HG02852 (cell line): ENCODE measurements around the gene SHROOM2.

Experiments used
- ATAC-seq: cut with Tn5 transposase; IDR thresholded peaks from one replicate; pipeline ENCODE4 v1.9.1; 2021; ENCODE audit warnings: mild to moderate bottlenecking, moderate library complexity; ENCODE audit not compliant: unreplicated experiment

The SHROOM2 gene

DNA sequence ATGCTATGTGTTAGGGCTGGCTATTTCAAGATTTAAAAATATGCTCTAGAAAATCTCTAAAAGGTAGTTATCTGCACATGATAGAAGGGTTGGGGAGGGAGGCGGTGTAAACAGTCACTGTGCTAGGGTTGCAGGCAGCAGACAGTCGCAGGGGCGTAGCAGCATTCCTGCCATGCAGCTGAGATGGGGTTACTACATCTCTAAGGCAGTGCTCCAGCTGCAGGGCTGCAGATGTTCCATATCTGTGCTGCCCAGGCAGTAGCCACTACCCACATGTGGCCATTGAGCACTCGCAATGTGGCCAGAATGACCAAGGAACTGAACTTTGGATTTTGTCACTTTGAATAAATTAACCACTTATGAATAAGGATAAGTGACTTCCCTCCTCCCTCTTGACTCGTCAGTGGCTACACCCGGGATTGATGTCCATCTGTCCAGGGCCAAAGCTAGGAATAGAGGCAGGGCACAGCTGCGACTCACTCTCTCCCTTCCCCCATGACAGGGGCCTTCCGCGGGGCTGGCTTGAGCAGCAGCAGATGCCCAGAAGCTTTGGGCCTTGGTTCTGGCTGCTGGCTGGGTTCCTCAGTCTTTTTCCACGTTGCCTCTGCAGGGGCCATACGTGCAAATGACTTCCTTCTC lies 101.5 kb downstream of the SHROOM2 start:
- no peak for ATAC-seq

DNA sequence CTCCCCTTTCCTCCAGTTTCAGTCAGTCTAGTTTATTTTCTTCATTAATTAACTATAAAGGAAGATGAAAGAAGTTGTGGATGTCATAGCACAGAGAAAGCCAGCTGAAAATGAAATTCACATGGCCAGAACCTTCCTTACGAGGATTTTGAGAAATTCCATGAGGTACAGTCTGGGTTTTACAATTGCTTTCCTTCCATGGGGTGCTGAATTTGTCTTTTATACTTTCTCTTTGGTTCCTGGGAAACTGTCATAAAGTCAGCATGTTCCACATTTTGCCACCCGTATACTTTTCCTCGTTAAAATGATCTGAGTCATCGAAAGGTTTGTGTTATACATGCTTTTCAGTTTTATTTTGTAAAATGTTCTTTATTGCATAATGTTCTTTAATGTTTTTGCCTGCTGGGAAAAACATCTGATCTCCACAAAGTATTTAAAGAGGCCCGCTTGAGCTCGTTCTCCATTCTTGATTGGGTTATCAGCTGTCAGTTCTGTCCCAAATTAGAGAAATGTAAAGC lies 102.8 kb downstream of the SHROOM2 start:
- ATAC-seq, result no peak

DNA sequence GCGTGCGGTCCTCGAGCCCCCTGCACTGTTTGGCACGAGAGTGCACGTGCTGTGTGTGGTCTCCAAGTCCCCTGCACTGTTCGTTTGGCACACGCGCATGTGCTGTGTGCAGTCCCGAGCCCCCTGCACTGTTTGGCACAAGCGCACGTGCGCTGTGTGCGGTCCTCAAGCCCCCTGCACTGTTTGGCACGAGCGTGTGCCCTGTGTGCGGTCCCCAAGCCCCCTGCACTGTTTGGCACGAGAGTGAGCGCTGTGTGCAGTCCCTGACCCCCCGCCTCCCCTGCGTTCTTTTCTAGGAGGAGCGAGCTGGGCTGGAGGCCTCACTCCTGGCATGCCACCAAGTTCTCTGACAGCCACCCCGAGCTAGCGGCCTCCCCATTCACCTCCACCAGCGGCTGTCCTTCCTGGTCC lies 104.5 kb downstream of the SHROOM2 start:
- ATAC-seq, result no peak

DNA sequence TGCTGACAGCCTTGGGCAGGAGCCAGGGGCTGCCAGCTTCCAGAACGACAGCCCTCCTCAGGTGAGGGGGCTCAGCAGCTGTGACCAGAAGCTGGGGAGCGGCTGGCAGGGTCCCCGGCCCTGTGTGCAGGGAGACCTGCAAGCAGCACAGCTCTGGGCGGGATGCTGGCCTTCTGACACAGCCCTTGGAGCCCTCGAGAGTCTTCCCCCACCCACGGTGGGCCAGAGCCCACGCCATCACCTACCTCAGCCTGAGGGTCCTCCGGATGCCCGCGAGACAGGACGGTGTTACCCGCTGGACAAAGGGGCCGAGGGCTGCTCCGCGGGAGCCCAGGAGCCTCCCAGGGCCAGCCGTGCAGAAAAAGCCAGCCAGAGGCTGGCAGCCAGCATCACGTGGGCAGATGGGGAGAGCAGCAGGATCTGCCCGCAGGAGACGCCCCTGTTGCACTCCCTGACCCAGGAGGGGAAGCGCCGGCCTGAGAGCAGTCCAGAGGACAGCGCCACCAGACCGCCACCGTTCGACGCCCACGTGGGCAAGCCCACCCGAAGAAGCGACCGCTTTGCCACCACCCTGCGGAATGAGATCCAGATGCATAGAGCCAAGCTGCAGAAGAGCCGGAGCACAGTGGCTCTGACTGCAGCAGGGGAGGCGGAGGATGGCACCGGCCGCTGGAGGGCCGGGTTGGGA lies 109.1 kb downstream of the SHROOM2 start:
- ATAC-seq, result no peak

DNA sequence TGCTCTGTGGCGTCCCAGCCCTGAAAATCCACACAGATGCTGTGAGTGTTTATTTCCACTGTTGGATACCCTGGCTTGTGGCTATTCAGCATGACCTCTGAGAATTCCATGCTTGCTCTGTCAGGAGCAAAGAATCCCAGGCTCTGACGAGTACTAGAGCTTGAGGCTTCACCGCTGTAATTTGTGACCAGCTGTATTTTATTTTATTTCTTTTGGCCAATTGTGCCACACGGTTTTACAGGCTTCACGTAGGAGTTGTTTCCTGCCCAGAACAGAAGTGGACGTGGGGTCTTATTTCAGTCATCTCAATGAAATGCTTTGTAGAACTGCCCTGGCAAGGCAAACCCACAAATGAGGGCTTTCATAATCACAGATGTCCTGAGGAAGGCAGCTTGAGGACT lies 111.5 kb downstream of the SHROOM2 start:
- no peak for ATAC-seq

DNA sequence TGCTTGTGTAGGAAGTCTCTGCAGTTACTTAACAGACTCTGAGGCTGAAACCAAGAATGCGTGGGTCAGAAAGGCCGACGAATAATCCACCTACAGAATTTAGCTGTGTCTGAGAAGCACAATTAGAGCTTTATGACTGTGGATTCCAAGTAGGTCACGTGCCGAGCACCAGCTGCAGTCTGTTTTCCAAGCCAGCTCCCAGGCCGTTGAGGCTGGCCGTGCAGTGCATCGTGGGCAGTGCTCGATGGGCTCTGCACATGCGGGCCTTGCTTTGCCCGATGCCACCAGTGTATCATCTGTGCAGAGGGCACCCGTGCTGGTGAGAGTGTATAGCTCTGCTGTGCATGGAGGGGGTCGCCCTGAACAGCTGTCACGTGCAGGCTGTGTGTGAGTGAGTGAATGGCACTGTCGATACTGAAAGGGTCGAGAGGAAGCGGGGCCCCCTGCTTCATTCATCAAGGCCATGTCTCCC lies 113.4 kb downstream of the SHROOM2 start:
- peak; percentile 69 for ATAC-seq

DNA sequence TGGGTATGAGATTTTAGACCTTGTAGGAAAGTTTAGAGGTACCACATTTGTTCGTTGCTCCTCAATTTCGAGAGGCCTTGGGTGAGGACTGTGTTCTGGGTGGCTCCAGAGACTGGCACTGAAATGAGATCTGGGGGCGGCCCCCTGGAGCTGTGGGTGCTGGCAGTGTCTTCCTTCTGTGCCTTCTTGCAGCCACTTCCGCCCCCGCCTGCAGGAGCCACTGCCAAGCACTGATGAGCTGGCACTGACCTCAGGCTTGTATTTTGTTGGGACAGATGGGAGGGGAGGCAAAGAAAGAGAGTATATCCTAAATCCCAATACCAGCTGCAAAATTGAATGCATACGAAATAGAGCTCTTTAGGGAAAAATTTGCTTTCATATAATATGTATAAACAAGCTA lies 116.4 kb downstream of the SHROOM2 start:
- no peak for ATAC-seq

DNA sequence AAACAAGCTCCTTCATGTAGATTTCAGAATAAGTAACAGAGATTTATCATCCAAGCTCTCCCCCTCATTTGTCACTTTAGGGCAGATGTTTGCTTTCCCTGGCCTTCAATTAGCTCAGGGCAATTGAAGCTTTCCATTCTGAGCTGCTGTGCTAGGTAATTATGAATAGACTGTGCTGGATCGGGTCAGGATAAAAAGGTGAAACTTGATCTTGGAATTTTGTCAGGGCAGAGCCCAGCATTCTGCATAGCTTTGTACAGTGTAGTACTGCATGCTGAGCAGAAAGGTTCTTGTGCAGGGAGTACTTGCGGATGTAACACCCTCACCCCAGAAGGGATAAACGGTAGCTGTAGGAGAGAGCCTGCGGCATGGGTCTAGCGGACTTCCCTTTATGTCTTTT lies 116.9 kb downstream of the SHROOM2 start:
- no peak for ATAC-seq

DNA sequence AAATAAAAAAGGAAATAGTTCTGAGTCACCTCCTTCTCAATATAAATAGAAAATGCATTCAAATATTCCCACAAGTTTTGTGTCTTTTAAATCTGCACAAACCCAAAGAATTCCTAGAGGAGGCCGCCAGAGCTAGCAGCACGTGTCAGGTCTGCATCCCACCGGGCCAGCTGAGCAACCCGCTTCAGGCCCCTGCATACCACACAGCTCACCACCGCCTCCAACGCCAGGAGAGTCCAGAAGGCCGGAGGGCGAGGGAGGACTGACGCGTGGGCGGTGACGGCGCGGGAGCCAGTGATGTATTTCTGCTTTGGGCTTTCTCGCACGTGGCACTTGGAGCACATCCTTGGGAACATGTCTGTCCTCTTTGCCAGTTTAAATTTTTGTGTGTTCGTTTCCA lies 119.1 kb downstream of the SHROOM2 start:
- no peak for ATAC-seq

DNA sequence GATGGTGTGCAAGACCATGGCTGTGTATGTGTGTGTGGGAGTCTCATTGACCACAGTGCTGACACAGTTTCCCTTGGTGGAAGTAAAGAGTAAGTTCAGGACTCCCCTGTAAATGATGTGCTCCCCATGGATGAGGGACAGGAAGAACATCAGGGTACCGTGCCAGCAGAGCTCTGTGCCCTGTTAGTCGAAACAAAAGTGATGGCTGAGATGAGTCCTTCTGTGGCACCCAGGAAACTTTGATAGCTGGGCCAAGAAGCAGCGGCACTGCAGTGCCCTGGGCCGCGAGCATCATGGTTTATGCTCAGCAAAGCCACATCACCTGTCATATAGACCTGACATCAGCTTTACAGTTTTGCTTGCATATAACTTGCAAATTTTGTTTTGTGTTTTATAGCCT lies 119.5 kb downstream of the SHROOM2 start:
- no peak for ATAC-seq

DNA sequence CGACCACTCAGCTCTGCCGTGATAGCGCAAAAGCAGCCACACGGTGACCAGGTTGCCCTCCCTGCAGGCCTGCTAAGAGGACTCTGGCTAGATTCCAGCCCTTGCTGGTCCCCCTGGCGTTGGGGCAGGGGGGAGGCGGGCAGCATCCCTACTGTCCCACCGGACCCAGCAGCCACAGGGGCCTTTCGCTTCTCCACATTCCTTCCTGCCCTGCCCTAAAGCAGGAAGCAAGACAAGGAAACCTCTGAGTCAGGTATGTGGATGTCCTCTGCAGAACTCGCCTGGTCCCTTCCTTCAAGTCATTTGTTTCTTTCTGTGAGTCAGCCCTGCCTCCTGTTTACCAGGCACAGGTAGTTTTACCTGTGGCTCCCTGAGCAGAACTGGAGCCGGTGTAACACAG lies 120.7 kb downstream of the SHROOM2 start:
- ATAC-seq, result no peak

DNA sequence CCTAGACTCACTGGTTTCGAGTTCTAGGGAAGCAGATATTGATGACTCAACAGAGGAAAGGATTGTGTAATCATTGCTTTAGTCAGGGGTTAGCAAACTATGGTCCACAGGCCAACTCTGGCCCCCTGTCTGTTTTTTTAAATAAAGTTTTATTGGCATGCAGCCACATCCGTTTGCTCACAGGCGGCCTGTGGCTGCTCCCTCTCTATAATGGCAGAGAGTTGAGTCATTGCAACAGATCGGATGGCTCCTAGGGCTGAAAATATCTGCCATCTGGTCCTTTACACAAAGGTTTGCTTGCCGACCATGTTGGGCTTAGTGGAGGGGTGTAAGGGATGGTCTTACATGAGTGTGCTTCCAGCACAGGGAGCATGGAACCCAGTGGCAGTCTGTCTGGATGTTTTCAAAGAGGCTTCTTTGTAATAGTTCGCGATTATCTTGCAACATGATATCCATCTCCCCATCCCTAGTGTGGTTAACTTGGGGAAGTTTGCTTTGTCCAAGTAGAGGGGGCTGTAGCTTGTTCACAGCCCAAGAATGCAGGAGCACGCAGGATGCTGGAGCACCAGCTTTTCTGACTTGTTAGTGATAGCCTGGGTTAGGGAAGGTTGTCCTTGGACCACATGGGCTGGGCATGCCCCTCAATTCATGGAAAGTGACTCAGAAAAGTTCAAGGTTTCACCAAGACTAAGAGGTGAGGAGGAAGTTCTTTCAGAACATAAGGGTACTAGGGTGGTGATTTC lies 121.6 kb downstream of the SHROOM2 start:
- no peak for ATAC-seq

DNA sequence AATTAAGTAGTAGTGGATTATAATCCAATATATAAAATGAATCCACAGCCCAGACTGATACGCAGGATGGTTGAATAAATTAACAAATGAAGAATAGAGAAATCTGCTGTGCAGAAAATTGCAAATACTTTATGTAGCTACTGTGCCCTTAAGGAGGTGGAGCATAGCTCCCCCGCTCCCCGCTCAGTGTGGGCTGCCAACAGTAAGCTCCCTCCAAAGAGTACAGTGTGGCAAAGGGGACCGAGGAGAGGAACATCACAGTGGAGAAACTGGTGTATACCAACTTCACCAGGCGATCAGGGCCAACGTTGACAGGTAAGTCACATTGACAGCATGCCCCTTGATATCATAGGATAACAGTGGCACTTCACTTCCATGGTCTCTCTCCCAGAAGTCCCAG lies 123.0 kb downstream of the SHROOM2 start:
- no peak for ATAC-seq

DNA sequence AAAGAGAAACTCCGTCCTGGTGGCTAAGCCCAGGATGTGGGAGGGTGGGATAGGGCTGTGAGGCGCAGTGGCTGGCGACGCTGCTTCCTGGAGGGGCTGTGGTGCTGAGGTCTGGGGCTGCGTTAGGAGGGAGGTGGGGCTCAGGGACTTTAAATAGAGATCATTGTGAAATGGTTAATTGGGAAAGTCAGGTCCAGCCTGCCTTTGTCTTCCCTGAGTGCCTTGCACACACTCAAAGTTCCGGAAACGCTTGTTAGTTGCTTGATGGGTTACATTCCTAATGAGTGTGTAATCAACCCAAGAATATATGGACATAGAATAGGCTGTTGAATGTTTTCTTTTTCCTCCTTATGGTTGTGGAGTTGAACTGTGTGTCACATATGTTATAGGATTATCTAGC lies 125.3 kb downstream of the SHROOM2 start:
- no peak for ATAC-seq

DNA sequence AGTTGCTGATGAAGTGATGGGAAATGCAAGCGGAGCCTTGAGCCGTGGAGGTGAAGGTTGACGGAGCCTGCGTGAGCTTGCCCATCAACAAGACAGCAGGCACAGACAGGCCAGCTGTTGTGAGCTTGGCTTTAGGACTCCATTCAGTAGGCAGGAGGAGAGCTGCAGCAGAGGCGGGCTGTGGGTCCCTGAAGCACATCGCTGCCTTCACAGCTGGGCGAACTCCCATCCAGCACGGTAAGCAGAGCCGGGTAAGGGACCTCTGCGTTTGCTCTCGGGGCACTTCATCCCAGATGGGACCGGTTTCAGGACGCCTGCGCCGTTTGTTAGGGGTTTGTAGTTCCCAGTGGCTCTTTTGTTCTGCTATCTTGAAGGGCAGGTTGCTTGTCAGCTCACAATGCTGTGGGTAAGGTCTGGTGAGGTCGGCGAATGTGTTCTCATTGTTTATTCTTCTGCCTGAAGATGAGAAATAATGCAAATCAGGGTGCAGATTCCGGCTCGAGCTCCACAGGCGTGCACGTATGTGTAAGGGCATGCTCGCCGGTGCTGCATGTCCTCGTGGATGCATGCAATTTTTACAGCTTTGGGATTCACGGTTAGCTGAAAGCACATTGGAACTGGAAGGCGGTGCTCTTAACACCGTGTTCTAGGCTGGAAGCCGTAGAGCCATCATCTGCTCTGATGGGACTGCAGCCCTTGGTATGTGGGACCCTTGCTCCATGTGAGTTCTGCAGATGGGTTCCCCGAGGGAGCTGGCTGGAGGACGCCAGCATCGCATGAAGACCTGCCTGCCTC lies 126.3 kb downstream of the SHROOM2 start:
- no peak for ATAC-seq

DNA sequence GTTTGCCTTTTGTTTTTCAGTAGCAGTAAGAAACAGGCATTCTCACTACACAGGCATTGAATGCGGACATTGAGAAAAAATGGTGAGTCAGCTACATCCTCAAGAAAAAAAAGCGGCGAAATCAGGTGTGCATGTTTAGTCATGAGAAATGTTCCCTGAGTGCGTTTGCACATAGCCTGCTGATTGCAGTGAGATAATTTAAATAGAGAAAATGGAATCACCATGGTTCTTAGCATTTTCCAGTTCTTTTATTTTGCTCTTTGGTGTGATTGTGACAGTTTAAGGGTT lies 126.9 kb downstream of the SHROOM2 start:
- ATAC-seq, result no peak

DNA sequence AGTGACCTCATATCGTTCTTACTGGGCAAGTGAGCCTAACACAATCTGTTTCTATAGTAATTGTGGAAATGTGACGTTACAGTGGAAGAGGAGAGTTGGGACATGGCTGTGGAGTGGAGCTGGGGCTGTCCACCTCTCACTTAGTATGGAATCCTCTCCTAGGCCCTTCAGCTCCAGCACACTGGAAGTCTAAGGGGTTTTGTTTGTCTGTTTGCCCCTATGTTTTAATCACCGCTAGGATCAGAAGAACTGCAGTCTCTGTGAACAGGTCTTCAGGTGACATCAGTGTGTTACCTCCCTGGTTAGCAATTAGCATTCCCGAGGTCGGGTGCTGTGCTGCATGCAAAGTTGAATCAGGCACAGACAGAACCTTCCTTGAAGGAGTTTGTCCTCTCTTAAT lies 131.6 kb downstream of the SHROOM2 start:
- ATAC-seq, result no peak

DNA sequence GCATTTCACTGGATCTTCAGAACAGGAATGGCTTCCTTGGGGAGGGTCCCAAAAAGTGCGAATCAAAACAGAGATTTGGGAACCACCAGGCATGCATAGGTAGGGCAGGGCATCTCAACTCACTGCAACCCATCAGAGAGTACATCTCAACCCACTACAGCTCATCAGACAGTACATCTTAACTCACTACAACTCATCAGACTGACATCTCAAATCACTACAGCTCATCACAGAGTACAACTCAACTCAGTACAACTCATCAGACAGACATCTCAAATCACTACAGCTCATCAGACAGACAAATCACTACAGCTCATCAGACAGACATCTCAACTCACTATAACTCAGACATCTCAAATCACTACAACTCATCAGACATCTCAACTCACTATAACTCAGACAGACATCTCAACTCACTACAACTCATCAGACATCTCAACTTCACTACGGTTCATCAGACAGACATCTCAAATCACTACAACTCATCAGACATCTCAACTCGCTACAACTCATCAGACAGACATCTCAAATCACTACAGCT lies 133.5 kb downstream of the SHROOM2 start:
- ATAC-seq, result no peak

DNA sequence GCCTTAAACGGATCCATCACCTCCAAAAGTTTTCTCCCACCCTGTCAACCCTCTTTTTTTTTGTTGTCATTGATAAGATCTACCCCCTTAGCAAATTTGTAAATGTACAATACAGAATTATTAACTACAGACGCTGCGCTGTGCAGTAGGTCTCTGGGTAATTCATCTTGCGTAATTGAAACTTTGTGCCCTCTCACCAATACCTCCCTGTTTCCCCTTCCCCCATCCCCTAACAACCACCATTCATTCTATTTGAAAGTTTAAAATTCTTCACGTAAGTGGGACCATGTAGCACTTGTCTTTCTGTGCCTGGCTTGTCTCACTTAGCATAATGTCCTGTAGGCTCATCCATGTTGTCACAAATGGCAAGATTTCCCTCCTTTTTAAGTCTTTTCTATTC lies 135.2 kb downstream of the SHROOM2 start:
- no peak for ATAC-seq

DNA sequence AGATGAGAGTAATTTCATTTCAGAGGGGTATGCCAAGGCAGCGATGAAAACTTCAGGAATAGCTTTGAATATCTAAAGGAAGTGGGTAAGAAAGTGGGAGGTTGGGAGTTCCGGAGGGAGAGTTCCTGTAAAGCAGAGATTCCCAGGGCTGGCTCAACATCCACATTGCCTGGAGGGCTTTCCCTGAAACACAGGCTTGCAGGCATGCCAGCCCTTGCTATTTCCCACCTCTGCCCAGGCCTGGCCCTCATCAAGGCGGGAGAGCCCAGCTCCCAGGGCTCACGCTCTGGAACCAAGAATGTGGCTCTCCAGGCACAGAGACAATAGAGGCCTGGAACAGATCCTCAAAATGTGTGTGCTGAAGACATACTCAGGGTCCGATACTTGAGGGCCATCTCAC lies 137.1 kb downstream of the SHROOM2 start:
- no peak for ATAC-seq

DNA sequence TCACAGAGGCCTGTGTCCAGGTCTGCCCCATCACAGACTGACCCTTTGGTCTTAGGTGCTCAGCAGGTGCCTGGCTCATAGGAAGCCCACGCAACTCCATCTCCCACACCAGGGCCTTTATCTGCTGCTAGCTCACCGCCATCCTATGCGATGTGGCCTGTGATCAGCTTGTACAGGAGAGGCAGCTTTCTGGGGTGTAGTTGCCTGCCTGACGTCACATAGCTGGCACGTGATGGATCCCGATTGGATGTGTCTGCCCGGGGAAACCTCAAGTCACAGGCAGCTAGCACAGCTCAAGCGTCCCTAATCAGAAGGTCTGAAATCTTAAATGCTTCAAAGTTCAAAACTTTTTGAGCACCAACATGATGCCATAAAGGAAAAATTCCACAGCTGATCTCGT lies 139.8 kb downstream of the SHROOM2 start:
- ATAC-seq, result no peak
